Neural cell (in vitro differentiated cells): ENCODE measurements around the gene MRPL32. TPM values are rescaled to one million over a fixed set of nuclear protein-coding genes. Genes with fewer than 3 reads are reported as not detected.

Experiments
- H2AFZ ChIP-seq: fragments of 200-600, 300-800 bp; sonication (generic), shearing (Covaris generic); 2 replicates; pipeline ENCODE4 v1.6.0; 2014; ENCODE audit warnings: low read depth, mild to moderate bottlenecking, antibody characterized with exemption, low read length, moderate library complexity
- H3F3A ChIP-seq: fragments of 200-600 bp; shearing (Covaris generic); 2 replicates; pipeline ENCODE4 v1.6.1; 2016; ENCODE audit warnings: mild to moderate bottlenecking, moderate library complexity, mixed read lengths, antibody characterized with exemption, low read length; ENCODE audit not compliant: insufficient read depth, poor library complexity, severe bottlenecking
- H3K27ac ChIP-seq: fragments of 200-600, 300-800 bp; sonication (generic), shearing (Covaris generic); 2 replicates; pipeline ENCODE4 v1.5.1; 2014; ENCODE audit warnings: mild to moderate bottlenecking, low read length, moderate library complexity
- H3K27me3 ChIP-seq: fragments of 300-800, 200-600 bp; sonication (generic), shearing (Covaris generic); 2 replicates; pipeline ENCODE4 v1.6.0; 2014; ENCODE audit warnings: mild to moderate bottlenecking, low read depth, low read length, moderate library complexity; ENCODE audit not compliant: insufficient read depth
- H3K36me3 ChIP-seq: fragments of 300-800, 200-600 bp; sonication (generic), shearing (Covaris generic); 2 replicates; pipeline ENCODE4 v1.5.1; 2014; ENCODE audit warnings: mild to moderate bottlenecking, antibody characterized with exemption, low read length, moderate library complexity; ENCODE audit not compliant: insufficient read depth
- H3K4me2 ChIP-seq: fragments of 300-800, 200-600 bp; sonication (generic), shearing (Covaris generic); 2 replicates; pipeline ENCODE4 v1.6.0; 2014; ENCODE audit warnings: mild to moderate bottlenecking, low read length
- H3K4me3 ChIP-seq: fragments of 300-800, 200-600 bp; sonication (generic), shearing (Covaris generic); 2 replicates; pipeline ENCODE4 v1.5.1; 2014; ENCODE audit warnings: mild to moderate bottlenecking, low read length, moderate library complexity
- H3K79me2 ChIP-seq: fragments of 200-600 bp; shearing (Covaris generic); replicated peaks from 2 replicates; pipeline ENCODE4 v1.6.0; 2014; ENCODE audit warnings: mild to moderate bottlenecking, low read length, moderate library complexity; ENCODE audit not compliant: insufficient read depth
- H3K9ac ChIP-seq: fragments of 300-800, 200-600 bp; sonication (generic), shearing (Covaris generic); 2 replicates; pipeline ENCODE4 v1.6.1; 2016; ENCODE audit warnings: mild to moderate bottlenecking, low read length, mixed read lengths
- H3K9me2 ChIP-seq: fragments of 200-600 bp; shearing (Covaris generic); 2 replicates; pipeline ENCODE4 v1.6.1; 2016; ENCODE audit warnings: mild to moderate bottlenecking, low read length, mixed read lengths; ENCODE audit not compliant: insufficient read depth
- H3K9me3 ChIP-seq: fragments of 200-600, 300-800 bp; sonication (generic), shearing (Covaris generic); 2 replicates; pipeline ENCODE4 v1.6.1; 2016; ENCODE audit warnings: mild to moderate bottlenecking, mixed run types, low read length, moderate library complexity, mixed read lengths
- H4K20me1 ChIP-seq: fragments of 200-600 bp; shearing (Covaris generic); 2 replicates; pipeline ENCODE4 v1.6.1; 2016; ENCODE audit warnings: mild to moderate bottlenecking, mixed run types; ENCODE audit not compliant: insufficient read depth
- EP300 ChIP-seq: fragments of 450-650 bp; conservative IDR thresholded peaks from 2 replicates; pipeline ENCODE4 v1.6.1; 2014; ENCODE audit warnings: antibody characterized with exemption, mild to moderate bottlenecking, moderate library complexity; ENCODE audit not compliant: poor library complexity, severe bottlenecking
- EZH2 ChIP-seq: fragments of 200-600, 300-800 bp; shearing (Covaris generic), sonication (generic); IDR thresholded peaks from 2 replicates; pipeline ENCODE4 v1.6.1; 2014; ENCODE audit warnings: antibody characterized with exemption, low read length, borderline replicate concordance, mild to moderate bottlenecking; ENCODE audit not compliant: insufficient read depth, poor library complexity, severe bottlenecking
- MXI1 ChIP-seq: fragments of 450-650 bp; conservative IDR thresholded peaks from 2 replicates; pipeline ENCODE4 v1.6.1; 2014; ENCODE audit warnings: antibody characterized with exemption, mild to moderate bottlenecking; ENCODE audit not compliant: poor library complexity, severe bottlenecking
- POLR2AphosphoS5 ChIP-seq: IDR thresholded peaks from 2 replicates; pipeline ENCODE4 v1.6.1; 2012
- RAD21 ChIP-seq: fragments of 450-650 bp; conservative IDR thresholded peaks from 2 replicates; pipeline ENCODE4 v1.6.1; 2014; ENCODE audit warnings: antibody characterized with exemption, mild to moderate bottlenecking, moderate library complexity
- SMC3 ChIP-seq: fragments of 450-650 bp; conservative IDR thresholded peaks from 2 replicates; pipeline ENCODE4 v1.6.1; 2014; ENCODE audit warnings: antibody characterized with exemption, mild to moderate bottlenecking, moderate library complexity; ENCODE audit not compliant: poor library complexity
- TAF1 ChIP-seq: IDR thresholded peaks from 2 replicates; pipeline ENCODE4 v1.6.1; 2012; ENCODE audit warnings: low read depth
- polyA plus RNA-seq: library from polyadenylated mRNA; depleted of rRNA; stranded (reverse); fragments of >200 nt; gene quantifications from 2 replicates; pipeline ENCODE4 v1.2.3, GENCODE V29; 2014
- TF ChIP-seq, protein P1 (sequence below): fragments of 450-650 bp; IDR thresholded peaks from 2 replicates; pipeline ENCODE4 v1.5.1; 2014; ENCODE audit warnings: antibody characterized with exemption, mild to moderate bottlenecking, moderate library complexity; ENCODE audit not compliant: poor library complexity, severe bottlenecking
- TF ChIP-seq, protein P2 (sequence below): IDR thresholded peaks from 2 replicates; pipeline ENCODE4 v1.6.1; 2012; ENCODE audit warnings: borderline replicate concordance

The MRPL32 gene
- polyA plus RNA-seq, 1 donor from 2014 or later, result 193 TPM

- TF ChIP-seq MXI1 (no peak), SMC3 (peak; percentile 96), EP300 (no peak), RAD21 (peak; percentile 93), TAF1 (no peak)
- TF ChIP-seq, protein P1, sequence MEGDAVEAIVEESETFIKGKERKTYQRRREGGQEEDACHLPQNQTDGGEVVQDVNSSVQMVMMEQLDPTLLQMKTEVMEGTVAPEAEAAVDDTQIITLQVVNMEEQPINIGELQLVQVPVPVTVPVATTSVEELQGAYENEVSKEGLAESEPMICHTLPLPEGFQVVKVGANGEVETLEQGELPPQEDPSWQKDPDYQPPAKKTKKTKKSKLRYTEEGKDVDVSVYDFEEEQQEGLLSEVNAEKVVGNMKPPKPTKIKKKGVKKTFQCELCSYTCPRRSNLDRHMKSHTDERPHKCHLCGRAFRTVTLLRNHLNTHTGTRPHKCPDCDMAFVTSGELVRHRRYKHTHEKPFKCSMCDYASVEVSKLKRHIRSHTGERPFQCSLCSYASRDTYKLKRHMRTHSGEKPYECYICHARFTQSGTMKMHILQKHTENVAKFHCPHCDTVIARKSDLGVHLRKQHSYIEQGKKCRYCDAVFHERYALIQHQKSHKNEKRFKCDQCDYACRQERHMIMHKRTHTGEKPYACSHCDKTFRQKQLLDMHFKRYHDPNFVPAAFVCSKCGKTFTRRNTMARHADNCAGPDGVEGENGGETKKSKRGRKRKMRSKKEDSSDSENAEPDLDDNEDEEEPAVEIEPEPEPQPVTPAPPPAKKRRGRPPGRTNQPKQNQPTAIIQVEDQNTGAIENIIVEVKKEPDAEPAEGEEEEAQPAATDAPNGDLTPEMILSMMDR, result peak; percentile 94
Measured at GRCh38 chr7:42940985-42941847, 9.0 kb downstream of the MRPL32 start.

GRCh38 chr7:42945821-42946626, 13.8 kb downstream of the MRPL32 start:
- Histone ChIP-seq H3K4me2 (no peak overlapping the region), H3K79me2 (no peaks in the 10 kb centered on the region), H2AFZ (no peak overlapping the region), H3K27me3 (no peaks in the 10 kb centered on the region), H3K9me3 (no peaks in the 10 kb centered on the region), H4K20me1 (no peaks in the 10 kb centered on the region), H3K27ac (no peak overlapping the region), H3K4me3 (no peak overlapping the region), H3K9ac (no peak overlapping the region), H3F3A (no peaks in the 10 kb centered on the region), H3K36me3 (peaks cover under 1% of the 10 kb centered on the region), H3K9me2 (no peaks in the 10 kb centered on the region)
- no peak for TF ChIP-seq POLR2AphosphoS5
- no peak for TF ChIP-seq RAD21
- TF ChIP-seq EP300, result no peak
- TF ChIP-seq MXI1, result no peak
- TF ChIP-seq EZH2, result no peak
- TF ChIP-seq, protein P2, sequence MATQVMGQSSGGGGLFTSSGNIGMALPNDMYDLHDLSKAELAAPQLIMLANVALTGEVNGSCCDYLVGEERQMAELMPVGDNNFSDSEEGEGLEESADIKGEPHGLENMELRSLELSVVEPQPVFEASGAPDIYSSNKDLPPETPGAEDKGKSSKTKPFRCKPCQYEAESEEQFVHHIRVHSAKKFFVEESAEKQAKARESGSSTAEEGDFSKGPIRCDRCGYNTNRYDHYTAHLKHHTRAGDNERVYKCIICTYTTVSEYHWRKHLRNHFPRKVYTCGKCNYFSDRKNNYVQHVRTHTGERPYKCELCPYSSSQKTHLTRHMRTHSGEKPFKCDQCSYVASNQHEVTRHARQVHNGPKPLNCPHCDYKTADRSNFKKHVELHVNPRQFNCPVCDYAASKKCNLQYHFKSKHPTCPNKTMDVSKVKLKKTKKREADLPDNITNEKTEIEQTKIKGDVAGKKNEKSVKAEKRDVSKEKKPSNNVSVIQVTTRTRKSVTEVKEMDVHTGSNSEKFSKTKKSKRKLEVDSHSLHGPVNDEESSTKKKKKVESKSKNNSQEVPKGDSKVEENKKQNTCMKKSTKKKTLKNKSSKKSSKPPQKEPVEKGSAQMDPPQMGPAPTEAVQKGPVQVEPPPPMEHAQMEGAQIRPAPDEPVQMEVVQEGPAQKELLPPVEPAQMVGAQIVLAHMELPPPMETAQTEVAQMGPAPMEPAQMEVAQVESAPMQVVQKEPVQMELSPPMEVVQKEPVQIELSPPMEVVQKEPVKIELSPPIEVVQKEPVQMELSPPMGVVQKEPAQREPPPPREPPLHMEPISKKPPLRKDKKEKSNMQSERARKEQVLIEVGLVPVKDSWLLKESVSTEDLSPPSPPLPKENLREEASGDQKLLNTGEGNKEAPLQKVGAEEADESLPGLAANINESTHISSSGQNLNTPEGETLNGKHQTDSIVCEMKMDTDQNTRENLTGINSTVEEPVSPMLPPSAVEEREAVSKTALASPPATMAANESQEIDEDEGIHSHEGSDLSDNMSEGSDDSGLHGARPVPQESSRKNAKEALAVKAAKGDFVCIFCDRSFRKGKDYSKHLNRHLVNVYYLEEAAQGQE, result no peak
- TF ChIP-seq, protein P1, result no peak
- no peak for TF ChIP-seq SMC3

More at GRCh38 chr7:42940985-42941847, 9.0 kb downstream of the MRPL32 start:
- H3K4me3 ChIP-seq, result no peak overlapping the region
- no peaks in the 10 kb centered on the region for H3K9me2 ChIP-seq
- no peak overlapping the region for H3K27ac ChIP-seq
- no peak overlapping the region for H3K4me2 ChIP-seq
- no peak overlapping the region for H2AFZ ChIP-seq
- peak overlapping the region; percentile 16 for H3K9ac ChIP-seq
- no peaks in the 10 kb centered on the region for H3K9me3 ChIP-seq
- no peaks in the 10 kb centered on the region for H4K20me1 ChIP-seq
- H3K27me3 ChIP-seq, result no peaks in the 10 kb centered on the region
- H3F3A ChIP-seq, result no peaks in the 10 kb centered on the region
- peaks cover 15% of the 10 kb centered on the region for H3K36me3 ChIP-seq
- no peaks in the 10 kb centered on the region for H3K79me2 ChIP-seq
